Nephron (organoid): ENCODE data around the gene LAMA4.
A peak's percentile ranks its signal among the peaks of the same experiment; 100 is the strongest.

Source experiments
- H3K27ac Mint-ChIP-seq, 3 experiments: 2 replicates each; pipeline ENCODE4 v1.8.0; 2020; ENCODE audit warnings: mixed read lengths in 3 of 3, mild to moderate bottlenecking in 2 of 3, moderate library complexity in 1 of 3
- H3K27me3 Mint-ChIP-seq: 2 replicates; pipeline ENCODE4 v1.8.0; 2021; ENCODE audit warnings: low read depth, mild to moderate bottlenecking, moderate library complexity, mixed read lengths
- H3K36me3 Mint-ChIP-seq: 2 replicates; pipeline ENCODE4 v1.8.0; 2020; ENCODE audit warnings: low read depth, mixed read lengths
- H3K4me1 Mint-ChIP-seq: 2 replicates; pipeline ENCODE4 v1.8.0; 2020; ENCODE audit warnings: mixed read lengths
- H3K4me3 Mint-ChIP-seq, 3 experiments: 2 replicates each; pipeline ENCODE4 v1.8.0; 2020; ENCODE audit warnings: mild to moderate bottlenecking in 3 of 3, mixed read lengths in 3 of 3, moderate library complexity in 2 of 3
- H3K9me3 Mint-ChIP-seq: 2 replicates; pipeline ENCODE4 v1.8.0; 2020; ENCODE audit warnings: mixed read lengths
- CTCF ChIP-seq, 3 experiments: fragments of 200-600 bp; sonication (generic); IDR thresholded peaks; one replicate each; pipeline ENCODE4 v1.5.0; 2021; ENCODE audit warnings: antibody characterized with exemption in 3 of 3; ENCODE audit not compliant: unreplicated experiment in 3 of 3

The LAMA4 gene

GRCh38 chr6:112287577-112288225 is 33.3 kb upstream of the LAMA4 start:
- no peaks in the 10 kb centered on the region for H3K36me3 Mint-ChIP-seq
- no peaks in the 10 kb centered on the region for H3K27me3 Mint-ChIP-seq
- no peak for TF ChIP-seq CTCF (IDR thresholded peaks at IDR 0.05; ENCODE audit: unreplicated experiment in 3 of 3)
- peak overlapping the region in 1 of 3 experiments; percentile 8 for H3K4me3 Mint-ChIP-seq
- peaks cover 62% of the 10 kb centered on the region for H3K4me1 Mint-ChIP-seq
- H3K9me3 Mint-ChIP-seq: no peaks in the 10 kb centered on the region
- H3K27ac Mint-ChIP-seq: peak overlapping the region; percentile 97 to 99 (median 99)

GRCh38 chr6:112286500-112287144 is 32.3 kb upstream of the LAMA4 start:
- Mint-ChIP-seq H3K9me3 (no peaks in the 10 kb centered on the region), H3K36me3 (no peaks in the 10 kb centered on the region), H3K4me1 (peaks cover 64% of the 10 kb centered on the region), H3K27me3 (no peaks in the 10 kb centered on the region), H3K27ac (peak overlapping the region; percentile 22 to 99 (median 99)), H3K4me3 (no peak overlapping the region)
- no peak for TF ChIP-seq CTCF (IDR thresholded peaks at IDR 0.05; ENCODE audit: unreplicated experiment in 3 of 3)

GRCh38 chr6:112286010-112286409 is 31.6 kb upstream of the LAMA4 start:
- Mint-ChIP-seq H3K9me3 (no peaks in the 10 kb centered on the region), H3K4me3 (no peak overlapping the region), H3K27ac (peak overlapping the region in 2 of 3 experiments; percentile 43 to 99), H3K4me1 (peaks cover 62% of the 10 kb centered on the region), H3K27me3 (no peaks in the 10 kb centered on the region), H3K36me3 (no peaks in the 10 kb centered on the region)
- TF ChIP-seq CTCF (IDR thresholded peaks at IDR 0.05; ENCODE audit: unreplicated experiment in 3 of 3): no peak

- no peaks in the 10 kb centered on the region for H3K9me3 Mint-ChIP-seq
- H3K36me3 Mint-ChIP-seq: no peaks in the 10 kb centered on the region
- no peaks in the 10 kb centered on the region for H3K27me3 Mint-ChIP-seq
- H3K4me3 Mint-ChIP-seq: no peak overlapping the region
- peak overlapping the region in 1 of 3 experiments; percentile 14 for H3K27ac Mint-ChIP-seq
- TF ChIP-seq CTCF (IDR thresholded peaks at IDR 0.05; ENCODE audit: unreplicated experiment in 3 of 3): no peak
- peaks cover 73% of the 10 kb centered on the region for H3K4me1 Mint-ChIP-seq
Observed at GRCh38 chr6:112284603-112285002, 30.2 kb upstream of the LAMA4 start.

- Mint-ChIP-seq H3K27me3 (no peaks in the 10 kb centered on the region), H3K4me3 (no peak overlapping the region), H3K27ac (peak overlapping the region in 2 of 3 experiments; percentile 75 to 89), H3K36me3 (no peaks in the 10 kb centered on the region), H3K9me3 (no peaks in the 10 kb centered on the region), H3K4me1 (peaks cover 73% of the 10 kb centered on the region)
- TF ChIP-seq CTCF (IDR thresholded peaks at IDR 0.05; ENCODE audit: unreplicated experiment in 3 of 3): no peak
Observed at GRCh38 chr6:112283621-112284020, 29.3 kb upstream of the LAMA4 start.
